H9 (cell line): Measurements from ENCODE around the gene TMEM9. TPM values are rescaled to one million over a fixed set of nuclear protein-coding genes. Genes with fewer than 3 reads are reported as not detected.
A peak's percentile ranks its signal among the peaks of the same experiment; 100 is the strongest.

Experiments used
- DNase-seq: peaks from one replicate; pipeline ENCODE4 v3.0.0-alpha.2; 2017
- H2AFZ ChIP-seq: one replicate; pipeline ENCODE4 v1.6.1; 2013; ENCODE audit warnings: mild to moderate bottlenecking, low read length, control low read depth, moderate library complexity
- H2AK5ac ChIP-seq: 2 replicates; pipeline ENCODE4 v1.6.1; 2013; ENCODE audit warnings: low read length, control low read depth, mixed read lengths; ENCODE audit not compliant: insufficient read length
- H2BK120ac ChIP-seq: one replicate; pipeline ENCODE4 v1.6.1; 2013; ENCODE audit warnings: low read depth, mild to moderate bottlenecking, low read length, control low read depth, inconsistent platforms; ENCODE audit not compliant: poor library complexity, severe bottlenecking
- H2BK12ac ChIP-seq: 2 replicates; pipeline ENCODE4 v1.6.1; 2013; ENCODE audit warnings: low read length, control low read depth, mixed read lengths, low read depth; ENCODE audit not compliant: insufficient read length
- H2BK15ac ChIP-seq: 2 replicates; pipeline ENCODE4 v1.6.1; 2013; ENCODE audit warnings: low read depth, low read length, control low read depth
- H2BK20ac ChIP-seq: one replicate; pipeline ENCODE4 v1.6.1; 2013; ENCODE audit warnings: low read depth, mild to moderate bottlenecking, low read length, control low read depth, inconsistent platforms; ENCODE audit not compliant: poor library complexity, severe bottlenecking
- H2BK5ac ChIP-seq: 2 replicates; pipeline ENCODE4 v1.6.1; 2013; ENCODE audit warnings: low read length, control low read depth, mixed read lengths; ENCODE audit not compliant: insufficient read length
- H3K14ac ChIP-seq: 2 replicates; pipeline ENCODE4 v1.6.1; 2013; ENCODE audit warnings: low read length, control low read depth; ENCODE audit not compliant: insufficient read depth
- H3K18ac ChIP-seq: 2 replicates; pipeline ENCODE4 v1.6.1; 2013; ENCODE audit warnings: low read depth, mild to moderate bottlenecking, mixed read lengths, low read length, control low read depth; ENCODE audit not compliant: insufficient read length
- H3K23ac ChIP-seq: 2 replicates; pipeline ENCODE4 v1.6.1; 2013; ENCODE audit warnings: low read length, control low read depth, mixed read lengths, low read depth; ENCODE audit not compliant: insufficient read length
- H3K23me2 ChIP-seq: 2 replicates; pipeline ENCODE4 v1.6.1; 2013; ENCODE audit warnings: low read depth, mild to moderate bottlenecking, mixed read lengths, low read length, control low read depth; ENCODE audit not compliant: insufficient read length, poor library complexity, severe bottlenecking
- H3K27ac ChIP-seq: 2 replicates; pipeline ENCODE4 v1.5.1; 2013; ENCODE audit warnings: low read length, control low read depth, mixed read lengths, low read depth; ENCODE audit not compliant: insufficient read length
- H3K27me3 ChIP-seq: 2 replicates; pipeline ENCODE4 v1.6.1; 2013; ENCODE audit warnings: low read length, control low read depth, inconsistent platforms; ENCODE audit not compliant: insufficient read depth
- H3K4ac ChIP-seq: 2 replicates; pipeline ENCODE4 v1.6.1; 2013; ENCODE audit warnings: low read depth, mild to moderate bottlenecking, control low read depth, inconsistent platforms, low read length, moderate library complexity
- H3K4me1 ChIP-seq: 2 replicates; pipeline ENCODE4 v1.6.1; 2013; ENCODE audit warnings: low read length, control low read depth, inconsistent platforms; ENCODE audit not compliant: insufficient read depth
- H3K4me2 ChIP-seq: 2 replicates; pipeline ENCODE4 v1.6.1; 2013; ENCODE audit warnings: low read length, control low read depth, mixed read lengths; ENCODE audit not compliant: insufficient read length, insufficient read depth
- H3K56ac ChIP-seq: 2 replicates; pipeline ENCODE4 v1.6.1; 2013; ENCODE audit warnings: low read depth, mild to moderate bottlenecking, mixed read lengths, low read length, control low read depth; ENCODE audit not compliant: insufficient read length
- H3K79me1 ChIP-seq: 2 replicates; pipeline ENCODE4 v1.6.1; 2013; ENCODE audit warnings: low read depth, mild to moderate bottlenecking, moderate library complexity, low read length, control low read depth, inconsistent platforms; ENCODE audit not compliant: insufficient read depth, poor library complexity, severe bottlenecking
- H3K79me2 ChIP-seq: 2 replicates; pipeline ENCODE4 v1.6.1; 2013; ENCODE audit warnings: low read length, control low read depth, inconsistent platforms; ENCODE audit not compliant: insufficient read depth
- H3K9ac ChIP-seq: 2 replicates; pipeline ENCODE4 v1.6.1; 2013; ENCODE audit warnings: low read length, control low read depth, mixed read lengths; ENCODE audit not compliant: insufficient read length; ENCODE audit errors: extremely low read depth
- H3K9me3 ChIP-seq: one replicate; pipeline ENCODE4 v1.6.1; 2013; ENCODE audit warnings: low read depth, low read length, inconsistent platforms; ENCODE audit not compliant: control insufficient read depth
- H3T11ph ChIP-seq: one replicate; pipeline ENCODE4 v1.6.1; 2013; ENCODE audit warnings: mild to moderate bottlenecking, low read length, control low read depth, inconsistent platforms
- H4K20me1 ChIP-seq: one replicate; pipeline ENCODE4 v1.6.1; 2013; ENCODE audit not compliant: control insufficient read depth, insufficient read length, insufficient read depth
- H4K5ac ChIP-seq: 2 replicates; pipeline ENCODE4 v1.6.1; 2013; ENCODE audit warnings: low read depth, mild to moderate bottlenecking, mixed read lengths, low read length, control low read depth; ENCODE audit not compliant: insufficient read length
- H4K8ac ChIP-seq: replicated peaks from 2 replicates; pipeline ENCODE4 v1.6.1; 2013; ENCODE audit warnings: low read length, control low read depth, mixed read lengths, low read depth; ENCODE audit not compliant: insufficient read length
- H4K91ac ChIP-seq: 2 replicates; pipeline ENCODE4 v1.6.1; 2013; ENCODE audit warnings: low read depth, mild to moderate bottlenecking, moderate library complexity, mixed read lengths, low read length, control low read depth; ENCODE audit not compliant: insufficient read length
- H3K27ac Mint-ChIP-seq, 3 experiments: 2 replicates in 2 of 3; 3 replicates in 1 of 3; pipeline ENCODE4 v1.8.0; 2020 to 2021; ENCODE audit warnings: mixed read lengths in 3 of 3, mild to moderate bottlenecking in 1 of 3, moderate library complexity in 1 of 3
- H3K27me3 Mint-ChIP-seq: 2 replicates; pipeline ENCODE4 v1.8.0; 2021; ENCODE audit warnings: low read depth, mild to moderate bottlenecking, moderate library complexity, mixed read lengths
- H3K36me3 Mint-ChIP-seq, 3 experiments: 2 replicates in 2 of 3; 3 replicates in 1 of 3; pipeline ENCODE4 v1.8.0; 2020 to 2021; ENCODE audit warnings: low read depth in 3 of 3, mixed read lengths in 3 of 3; ENCODE audit not compliant: insufficient read depth in 1 of 3
- H3K4me1 Mint-ChIP-seq, 2 experiments: 2 replicates each; pipeline ENCODE4 v1.8.0; 2020; ENCODE audit warnings: mixed read lengths in 2 of 2
- H3K4me3 Mint-ChIP-seq, 2 experiments: 2 replicates in 1 of 2; 3 replicates in 1 of 2; pipeline ENCODE4 v1.8.0; 2020 to 2021; ENCODE audit warnings: mild to moderate bottlenecking in 2 of 2, mixed read lengths in 2 of 2, moderate library complexity in 1 of 2
- H3K9me3 Mint-ChIP-seq, 2 experiments: 2 replicates in 1 of 2; 3 replicates in 1 of 2; pipeline ENCODE4 v1.8.0; 2020; ENCODE audit warnings: mild to moderate bottlenecking in 2 of 2, mixed read lengths in 2 of 2, moderate library complexity in 1 of 2
- WGBS: extraction: QIAGEN DNeasy Blood & Tissue Kit; methylation state at CpG from one replicate; pipeline ENCODE4 v1.1.7; 2013; ENCODE audit warnings: missing lambda C conversion rate, low lambda C conversion rate, mixed read lengths; ENCODE audit not compliant: insufficient read length; ENCODE audit errors: extremely low coverage; 5-methylcytosine and 5-hydroxymethylcytosine counted together
- total RNA-seq: library from RNA; stranded (reverse); gene quantifications from 2 replicates; pipeline ENCODE4 v1.2.1, GENCODE V29; 2021
- TF ChIP-seq, protein P1 (sequence below): fragments of 200-600 bp; sonication (generic); conservative IDR thresholded peaks from 3 replicates; pipeline ENCODE4 v1.8.0; 2021; ENCODE audit warnings: antibody characterized with exemption, mild to moderate bottlenecking

TMEM9 gene
- total RNA-seq, 1 experiment from 2014 or later, result 93.4 TPM

DNA sequence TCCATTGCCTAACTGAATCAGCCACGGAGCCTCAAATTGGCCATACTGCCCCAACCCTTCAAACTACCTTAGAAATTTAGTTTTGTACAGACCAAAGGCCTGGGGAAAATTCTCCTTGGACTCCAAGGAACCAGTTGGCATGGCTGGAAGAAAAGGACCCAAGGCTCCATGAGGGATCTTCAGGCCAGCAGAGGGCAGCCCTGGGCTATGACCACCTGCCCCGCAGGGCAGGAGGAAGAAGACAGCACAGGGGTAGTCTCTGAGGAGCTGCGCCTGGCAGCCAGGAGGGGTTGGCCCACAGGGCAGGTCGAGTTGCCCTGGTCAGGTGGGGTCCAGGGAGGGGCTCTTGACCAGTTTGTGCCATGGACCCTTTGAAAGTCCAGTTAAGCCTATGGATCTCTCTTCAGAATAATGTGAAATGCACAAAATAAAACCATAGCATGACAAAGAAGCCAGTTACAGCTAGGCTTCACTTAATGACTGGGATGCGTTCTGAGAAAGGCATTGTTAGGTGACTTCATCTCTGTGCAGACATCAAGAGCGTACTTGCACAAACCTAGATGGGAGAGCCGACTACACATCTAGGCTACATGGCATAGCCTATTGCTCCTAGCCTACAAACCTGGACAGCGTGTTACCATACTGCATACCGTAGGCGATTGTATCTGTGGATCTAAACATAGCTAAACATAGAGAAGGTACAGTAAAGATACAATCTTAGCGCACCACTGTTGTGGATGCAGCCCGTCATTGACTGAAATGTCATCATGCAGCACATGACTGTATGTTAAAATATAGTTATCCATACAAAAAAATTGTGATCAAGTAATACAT lies 68.2 kb downstream of the TMEM9 start:
- H3K56ac ChIP-seq, result no peak overlapping the region
- no peak overlapping the region for H2BK15ac ChIP-seq
- H2BK12ac ChIP-seq, result no peak overlapping the region
- no peak overlapping the region for H3K23ac ChIP-seq
- no peak overlapping the region for H2BK120ac ChIP-seq
- H3T11ph ChIP-seq, result no peak overlapping the region
- no peaks in the 10 kb centered on the region for H3K4me1 ChIP-seq
- H3K4me1 Mint-ChIP-seq, result peaks cover 8 to 11% of the 10 kb centered on the region in 2 experiments
- no peak overlapping the region for H4K5ac ChIP-seq
- H3K27ac Mint-ChIP-seq, result no peak overlapping the region
- H3K9ac ChIP-seq, result no peak overlapping the region
- H3K14ac ChIP-seq, result no peak overlapping the region
- H3K79me2 ChIP-seq, result no peaks in the 10 kb centered on the region
- WGBS, result no CpG with 5 or more reads among the region's 12 CpGs
- H3K9me3 Mint-ChIP-seq, result no peaks in the 10 kb centered on the region; a peak in 1 of 5 replicates
- no peak overlapping the region for H3K4me2 ChIP-seq
- TF ChIP-seq, protein P1, sequence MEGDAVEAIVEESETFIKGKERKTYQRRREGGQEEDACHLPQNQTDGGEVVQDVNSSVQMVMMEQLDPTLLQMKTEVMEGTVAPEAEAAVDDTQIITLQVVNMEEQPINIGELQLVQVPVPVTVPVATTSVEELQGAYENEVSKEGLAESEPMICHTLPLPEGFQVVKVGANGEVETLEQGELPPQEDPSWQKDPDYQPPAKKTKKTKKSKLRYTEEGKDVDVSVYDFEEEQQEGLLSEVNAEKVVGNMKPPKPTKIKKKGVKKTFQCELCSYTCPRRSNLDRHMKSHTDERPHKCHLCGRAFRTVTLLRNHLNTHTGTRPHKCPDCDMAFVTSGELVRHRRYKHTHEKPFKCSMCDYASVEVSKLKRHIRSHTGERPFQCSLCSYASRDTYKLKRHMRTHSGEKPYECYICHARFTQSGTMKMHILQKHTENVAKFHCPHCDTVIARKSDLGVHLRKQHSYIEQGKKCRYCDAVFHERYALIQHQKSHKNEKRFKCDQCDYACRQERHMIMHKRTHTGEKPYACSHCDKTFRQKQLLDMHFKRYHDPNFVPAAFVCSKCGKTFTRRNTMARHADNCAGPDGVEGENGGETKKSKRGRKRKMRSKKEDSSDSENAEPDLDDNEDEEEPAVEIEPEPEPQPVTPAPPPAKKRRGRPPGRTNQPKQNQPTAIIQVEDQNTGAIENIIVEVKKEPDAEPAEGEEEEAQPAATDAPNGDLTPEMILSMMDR, result peak; percentile 81
- no peak overlapping the region for H2AK5ac ChIP-seq
- H3K27me3 Mint-ChIP-seq, result peaks cover 28% of the 10 kb centered on the region
- H3K36me3 Mint-ChIP-seq, result no peaks in the 10 kb centered on the region
- H3K27ac ChIP-seq, result no peak overlapping the region
- DNase-seq, result peak; percentile 77
- H4K20me1 ChIP-seq, result no peaks in the 10 kb centered on the region
- H3K4ac ChIP-seq, result no peak overlapping the region
- no peak overlapping the region for H2BK20ac ChIP-seq
- H3K4me3 Mint-ChIP-seq, result no peak overlapping the region
- no peaks in the 10 kb centered on the region for H3K9me3 ChIP-seq
- H2BK5ac ChIP-seq, result no peak overlapping the region
- H3K23me2 ChIP-seq, result no peaks in the 10 kb centered on the region
- no peak overlapping the region for H3K18ac ChIP-seq
- H3K27me3 ChIP-seq, result no peaks in the 10 kb centered on the region
- H3K79me1 ChIP-seq, result no peaks in the 10 kb centered on the region
- H4K8ac ChIP-seq, result no peak overlapping the region
- no peak overlapping the region for H2AFZ ChIP-seq
- H4K91ac ChIP-seq, result no peak overlapping the region

Other genes with a start within 250 kb of the TMEM9 start
- gene KIF21B, start 130.8 kb downstream of the TMEM9 start, total RNA-seq, result 7.0 and 7.5 TPM in 2 replicates
- gene CACNA1S, start 42.0 kb downstream of the TMEM9 start, total RNA-seq, result 0.04 TPM in 1 of 2 replicates, not detected in the other
- 0.15 and 0.31 TPM in 2 replicates for gene ASCL5, start 27.3 kb downstream of the TMEM9 start, total RNA-seq
- gene IGFN1, start 36.4 kb upstream of the TMEM9 start, total RNA-seq, result not detected in 2 replicates
- gene PKP1, start 129.0 kb upstream of the TMEM9 start, total RNA-seq, result 0.09 and 0.13 TPM in 2 replicates
- gene TNNT2, start 223.2 kb upstream of the TMEM9 start, total RNA-seq, result 5.9 and 8.6 TPM in 2 replicates
- 29.0 and 30.1 TPM in 2 replicates for gene LAD1, start 244.8 kb upstream of the TMEM9 start, total RNA-seq